GM23248 (cell line): Measurements from ENCODE around the gene TNIP3. TPM values are rescaled to one million over a fixed set of nuclear protein-coding genes. Genes with fewer than 3 reads are reported as not detected.

Experiments
- DNase-seq: peaks from one replicate; pipeline ENCODE4 v3.0.0-alpha.2; 2015
- H2AFZ ChIP-seq: fragments of 200-600 bp; sonication (generic); 2 replicates; pipeline ENCODE4 v1.6.1; 2016; ENCODE audit warnings: antibody characterized with exemption
- H3F3A ChIP-seq: fragments of 200-600 bp; sonication (generic); 2 replicates; pipeline ENCODE4 v1.6.1; 2016; ENCODE audit warnings: mild to moderate bottlenecking, antibody characterized with exemption, mixed run types; ENCODE audit not compliant: insufficient read depth
- H3K27ac ChIP-seq: fragments of 200-600 bp; sonication (generic); 2 replicates; pipeline ENCODE4 v1.5.1; 2016; ENCODE audit warnings: mild to moderate bottlenecking
- H3K27me3 ChIP-seq: fragments of 200-600 bp; sonication (generic); replicated peaks from 2 replicates; pipeline ENCODE4 v1.6.1; 2016; ENCODE audit warnings: mild to moderate bottlenecking; ENCODE audit not compliant: insufficient read depth
- H3K36me3 ChIP-seq: fragments of 200-600 bp; sonication (generic); 2 replicates; pipeline ENCODE4 v1.6.1; 2016; ENCODE audit warnings: low read depth, mild to moderate bottlenecking
- H3K4me1 ChIP-seq: fragments of 200-600 bp; sonication (generic); 2 replicates; pipeline ENCODE4 v1.6.1; 2016; ENCODE audit warnings: mild to moderate bottlenecking; ENCODE audit not compliant: insufficient read depth
- H3K4me2 ChIP-seq: fragments of 200-600 bp; sonication (generic); one replicate; pipeline ENCODE4 v1.6.1; 2016; ENCODE audit warnings: mild to moderate bottlenecking; ENCODE audit not compliant: unreplicated experiment
- H3K4me3 ChIP-seq: fragments of 200-600 bp; sonication (generic); 2 replicates; pipeline ENCODE4 v1.5.1; 2016; ENCODE audit warnings: mild to moderate bottlenecking
- H3K79me2 ChIP-seq: fragments of 200-600 bp; sonication (generic); 2 replicates; pipeline ENCODE4 v1.6.1; 2016; ENCODE audit warnings: mild to moderate bottlenecking; ENCODE audit not compliant: insufficient read depth
- H3K9ac ChIP-seq: fragments of 200-600 bp; sonication (generic); 2 replicates; pipeline ENCODE4 v1.6.1; 2016; ENCODE audit warnings: mild to moderate bottlenecking
- H3K9me2 ChIP-seq: fragments of 200-600 bp; sonication (generic); 2 replicates; pipeline ENCODE4 v1.6.1; 2016; ENCODE audit warnings: mixed run types, mild to moderate bottlenecking, moderate library complexity; ENCODE audit not compliant: insufficient read depth
- H3K9me3 ChIP-seq: fragments of 200-600 bp; sonication (generic); one replicate; pipeline ENCODE4 v1.6.1; 2017; ENCODE audit warnings: low read depth
- H4K20me1 ChIP-seq: fragments of 200-600 bp; sonication (generic); 2 replicates; pipeline ENCODE4 v1.6.0; 2016; ENCODE audit not compliant: insufficient read depth
- EZH2 ChIP-seq: fragments of 200-600 bp; sonication (generic); IDR thresholded peaks from 2 replicates; pipeline ENCODE4 v1.6.1; 2018; ENCODE audit warnings: antibody characterized with exemption, mild to moderate bottlenecking; ENCODE audit not compliant: insufficient read depth, poor library complexity, severe bottlenecking
- EZH2phosphoT487 ChIP-seq: fragments of 200-600 bp; sonication (generic); IDR thresholded peaks from 2 replicates; pipeline ENCODE4 v1.6.1; 2018; ENCODE audit warnings: antibody characterized with exemption, moderate library complexity, mild to moderate bottlenecking, low read depth; ENCODE audit not compliant: insufficient read depth
- WGBS, 2 experiments: methylation state at CpG; one replicate each; pipeline ENCODE4 v1.1.6; 2015 to 2017; ENCODE audit warnings: low lambda C conversion rate in 2 of 2, low coverage in 1 of 2; ENCODE audit errors: missing lambda C conversion rate in 2 of 2; 5-methylcytosine and 5-hydroxymethylcytosine counted together
- in situ Hi-C: fragments of 300-500 bp; cut with MboI; formaldehyde crosslinking; loops from 2 replicates; pipeline ENCODE4 v1.15.0; 2020
- polyA plus RNA-seq: library from polyadenylated mRNA; unstranded; fragments of >200 nt; fragmentation: Nextera tagmentation; extraction: Ambion mirVana; gene quantifications from 2 replicates; pipeline ENCODE4 v1.2.1, GENCODE V29; 2016
- total RNA-seq: library from RNA; depleted of rRNA; stranded (reverse); fragments of >200 nt; shearing (Covaris generic); gene quantifications from 2 replicates; pipeline ENCODE4 v1.2.3, GENCODE V29; 2014

TNIP3 gene
- total and polyA plus RNA-seq, 2 experiments from 2014 or later = 0.76 to 2.2 TPM

DNA sequence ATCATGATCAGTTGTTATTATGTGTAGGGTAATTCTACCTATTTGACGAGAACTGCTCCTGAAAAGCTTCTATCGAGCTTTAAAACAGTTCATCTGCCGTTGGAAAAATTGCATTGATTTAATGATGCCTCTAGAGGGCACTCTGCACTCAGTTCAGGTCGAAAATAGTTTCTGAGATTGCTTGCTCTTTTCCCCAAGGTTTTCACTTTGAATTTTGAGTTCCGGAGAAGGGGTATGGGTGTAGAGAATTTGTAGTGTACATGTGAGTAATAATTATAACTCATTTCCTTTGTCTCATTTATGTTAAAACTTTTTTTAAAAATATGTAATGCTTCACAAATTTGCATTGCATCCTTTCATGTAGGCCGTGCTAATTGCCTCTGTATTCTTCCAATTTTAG lies 28.4 kb upstream of the TNIP3 start:
- Histone ChIP-seq H3F3A (no peaks in the 10 kb centered on the region), H3K9me2 (no peaks in the 10 kb centered on the region), H3K4me2 (peak overlapping the region; percentile 69), H3K9ac (no peak overlapping the region), H3K27ac (no peak overlapping the region), H3K4me3 (peak overlapping the region; percentile 54), H2AFZ (peak overlapping the region; percentile 73), H3K4me1 (peaks cover 5% of the 10 kb centered on the region; the same call in 1 of the 2 replicates), H4K20me1 (no peaks in the 10 kb centered on the region), H3K36me3 (no peaks in the 10 kb centered on the region), H3K9me3 (no peaks in the 10 kb centered on the region), H3K27me3 (no peaks in the 10 kb centered on the region), H3K79me2 (no peaks in the 10 kb centered on the region)
- in situ Hi-C loops = loop anchor here (10.0 kb wide), 1 partner anchor 62 kb away; no protein-coding TSS in a partner anchor
- TF ChIP-seq EZH2 (no peak), EZH2phosphoT487 (no peak)
- peak; percentile 73 for DNase-seq
- 18 to 20% methylated on average over 6 of the region's 6 CpGs for WGBS, 2 experiments

GRCh38 chr4:121192013-121192412 lies 27.9 kb upstream of the TNIP3 start:
- peak; percentile 38 for DNase-seq
- H3K4me1 ChIP-seq = peaks cover 5% of the 10 kb centered on the region; the same call in 1 of the 2 replicates
- H3K4me2 ChIP-seq = peak overlapping the region; percentile 69
- in situ Hi-C loops = loop anchor here (10.0 kb wide), 1 partner anchor 63 kb away; no protein-coding TSS in a partner anchor
- H2AFZ ChIP-seq = peak overlapping the region; percentile 73
- H3K9me3 ChIP-seq = no peaks in the 10 kb centered on the region
- H3K27ac ChIP-seq = no peak overlapping the region
- H3K79me2 ChIP-seq = no peaks in the 10 kb centered on the region
- H3F3A ChIP-seq = no peaks in the 10 kb centered on the region
- H3K4me3 ChIP-seq = peak overlapping the region; percentile 54
- H3K36me3 ChIP-seq = no peaks in the 10 kb centered on the region
- H3K9ac ChIP-seq = no peak overlapping the region
- H3K27me3 ChIP-seq = no peaks in the 10 kb centered on the region
- TF ChIP-seq EZH2 = no peak
- TF ChIP-seq EZH2phosphoT487 = no peak
- WGBS, 2 experiments = 34 to 35% methylated on average over 11 of the region's 11 CpGs
- no peaks in the 10 kb centered on the region for H4K20me1 ChIP-seq
- no peaks in the 10 kb centered on the region for H3K9me2 ChIP-seq

GRCh38 chr4:121191361-121191760 lies 27.2 kb upstream of the TNIP3 start:
- H2AFZ ChIP-seq = no peak overlapping the region
- in situ Hi-C loops = loop anchor here (10.0 kb wide), 1 partner anchor 63 kb away; no protein-coding TSS in a partner anchor
- no peaks in the 10 kb centered on the region for H3K27me3 ChIP-seq
- H3K9me2 ChIP-seq = no peaks in the 10 kb centered on the region
- TF ChIP-seq EZH2phosphoT487 (no peak), EZH2 (no peak)
- peaks cover 5% of the 10 kb centered on the region; the same call in 1 of the 2 replicates for H3K4me1 ChIP-seq
- H3K79me2 ChIP-seq = no peaks in the 10 kb centered on the region
- H4K20me1 ChIP-seq = no peaks in the 10 kb centered on the region
- no peak overlapping the region for H3K9ac ChIP-seq
- no peaks in the 10 kb centered on the region for H3K9me3 ChIP-seq
- DNase-seq = no peak
- H3K27ac ChIP-seq = no peak overlapping the region
- no peaks in the 10 kb centered on the region for H3K36me3 ChIP-seq
- WGBS, 2 experiments = 93 to 96% methylated on average over 1 of the region's 1 CpG
- no peak overlapping the region for H3K4me3 ChIP-seq
- no peaks in the 10 kb centered on the region for H3F3A ChIP-seq
- H3K4me2 ChIP-seq = no peak overlapping the region

DNA sequence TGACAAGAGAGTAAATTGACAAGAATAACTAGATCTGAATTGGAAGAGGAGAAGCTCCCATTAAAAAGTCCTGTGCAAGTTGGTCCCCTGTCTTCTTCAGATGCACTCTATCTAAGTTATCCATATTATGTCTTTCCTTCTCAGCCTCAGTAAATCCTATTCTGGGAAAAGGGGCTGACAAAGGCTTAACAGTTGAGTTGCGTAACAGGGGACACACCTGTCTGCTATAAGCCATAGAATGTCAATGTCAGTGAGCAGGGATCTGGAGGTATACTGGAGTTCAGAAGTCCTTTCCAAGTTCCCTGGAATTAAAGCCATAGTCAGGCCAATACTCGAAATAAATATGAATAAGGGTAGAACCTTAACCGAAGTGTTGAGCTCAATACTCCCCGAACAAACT lies 26.3 kb upstream of the TNIP3 start:
- H3F3A ChIP-seq = no peaks in the 10 kb centered on the region
- H3K9ac ChIP-seq = no peak overlapping the region
- no peak overlapping the region for H3K4me3 ChIP-seq
- no peaks in the 10 kb centered on the region for H4K20me1 ChIP-seq
- in situ Hi-C loops = loop anchor here (10.0 kb wide), 1 partner anchor 64 kb away; no protein-coding TSS in a partner anchor
- no peaks in the 10 kb centered on the region for H3K9me2 ChIP-seq
- H3K9me3 ChIP-seq = no peaks in the 10 kb centered on the region
- no peak overlapping the region for H3K27ac ChIP-seq
- no peaks in the 10 kb centered on the region for H3K27me3 ChIP-seq
- peaks cover 5% of the 10 kb centered on the region; the same call in 1 of the 2 replicates for H3K4me1 ChIP-seq
- 91 to 95% methylated on average over 4 of the region's 4 CpGs for whole genome bisulfite sequencing, 2 experiments
- H3K36me3 ChIP-seq = no peaks in the 10 kb centered on the region
- no peak overlapping the region for H3K4me2 ChIP-seq
- H3K79me2 ChIP-seq = no peaks in the 10 kb centered on the region
- TF ChIP-seq EZH2 (no peak), EZH2phosphoT487 (no peak)
- no peak overlapping the region for H2AFZ ChIP-seq
- no peak for DNase-seq
